ENCODE data around the gene HRAS.
"Not testable (repeated sequence)": the region's sequence is repeated elsewhere in the genome, so short reads cannot be mapped to it uniquely, and the experiment has no call there.

HRAS gene

DNA sequence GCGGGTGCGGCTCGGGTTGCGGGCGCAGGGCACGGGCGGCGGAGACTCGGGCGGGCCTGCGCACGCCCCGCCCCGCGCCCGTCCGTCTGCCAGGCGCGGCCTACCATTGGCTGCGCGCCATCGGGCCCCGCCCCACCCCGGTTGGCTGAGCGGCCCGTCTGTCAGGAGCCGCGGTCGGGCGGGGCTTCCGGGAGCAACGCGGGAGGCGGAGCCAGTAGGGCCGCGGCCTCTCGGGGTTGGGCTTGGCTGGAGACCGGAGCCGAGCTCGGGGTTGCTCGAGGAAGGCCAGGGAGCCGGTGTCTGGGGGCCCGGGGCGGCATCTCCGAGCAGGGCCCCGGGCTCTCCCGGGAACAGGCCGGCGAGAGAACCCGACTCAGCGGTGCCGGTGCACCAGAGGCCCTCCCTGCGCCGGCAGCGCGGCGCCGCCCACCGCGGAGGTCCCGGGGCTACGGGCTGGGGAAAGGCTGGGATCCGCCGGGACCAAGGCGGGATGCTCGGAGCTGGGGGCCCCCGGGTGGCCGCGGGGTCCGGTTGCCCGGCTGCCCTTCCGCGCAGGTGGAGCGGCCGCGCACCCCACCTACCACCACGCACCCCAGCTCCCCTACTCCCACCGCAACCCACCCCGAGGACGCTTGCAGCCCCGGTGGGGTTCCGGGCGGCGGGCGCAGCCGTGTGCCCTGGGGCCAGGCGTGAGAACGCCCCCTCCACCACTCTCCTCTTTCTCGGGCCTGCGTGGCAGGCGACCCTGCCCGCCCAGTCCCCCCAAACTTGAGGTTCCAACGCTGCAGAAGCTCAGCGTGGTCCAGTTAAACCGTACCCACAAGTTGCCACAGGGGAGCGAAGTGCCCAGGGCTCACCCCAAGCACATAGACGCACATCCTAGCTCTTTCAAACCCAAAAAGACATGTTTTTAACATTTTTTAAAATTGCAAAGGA is at the start of gene HRAS:
HRAS (minus strand) TSS at position 58 of the 936 bp plus-strand sequence.
- peak; percentile 94 for DNase-seq

DNA sequence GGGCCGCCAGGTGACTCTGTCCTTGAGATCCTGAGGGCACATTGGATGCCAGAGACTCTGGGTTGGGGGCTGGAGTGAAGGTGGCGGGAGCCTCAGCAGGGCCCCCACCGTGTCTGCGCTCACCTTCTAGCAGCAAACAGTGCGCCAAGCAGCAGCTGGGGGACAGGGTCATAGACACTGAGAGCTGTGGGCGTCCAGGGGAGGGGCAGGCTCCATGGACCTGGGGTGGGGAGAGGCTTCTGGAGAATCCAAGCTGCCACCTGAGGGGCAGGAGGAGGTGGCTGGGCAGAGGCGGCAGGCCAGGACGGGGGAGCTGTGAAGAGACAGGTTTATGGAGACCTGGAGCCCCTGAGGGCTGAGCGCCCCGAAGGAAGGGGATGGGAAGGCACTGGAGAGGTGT is 48.9 kb upstream of the HRAS start:
- no peak for DNase-seq

DNA sequence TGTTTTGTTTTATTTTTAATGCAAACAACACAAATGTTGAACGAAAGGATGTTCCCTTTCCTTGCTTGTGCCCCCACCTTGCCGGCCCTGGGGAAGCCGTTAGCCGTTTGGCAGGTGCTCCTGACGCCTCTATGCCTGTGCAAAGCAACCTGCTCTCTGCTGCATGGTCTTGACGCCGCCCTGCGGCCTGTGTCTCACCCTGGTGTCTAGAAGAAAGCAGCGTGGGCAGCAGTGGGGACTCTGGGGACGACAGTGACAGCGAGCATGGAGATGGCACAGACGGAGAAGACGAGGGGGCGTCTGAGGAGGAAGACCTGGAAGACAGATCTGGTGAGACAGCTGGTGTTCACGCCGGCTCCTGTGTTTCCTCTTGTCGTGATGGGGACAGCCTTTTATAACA is 46.4 kb upstream of the HRAS start:
- no peak for DNase-seq

DNA sequence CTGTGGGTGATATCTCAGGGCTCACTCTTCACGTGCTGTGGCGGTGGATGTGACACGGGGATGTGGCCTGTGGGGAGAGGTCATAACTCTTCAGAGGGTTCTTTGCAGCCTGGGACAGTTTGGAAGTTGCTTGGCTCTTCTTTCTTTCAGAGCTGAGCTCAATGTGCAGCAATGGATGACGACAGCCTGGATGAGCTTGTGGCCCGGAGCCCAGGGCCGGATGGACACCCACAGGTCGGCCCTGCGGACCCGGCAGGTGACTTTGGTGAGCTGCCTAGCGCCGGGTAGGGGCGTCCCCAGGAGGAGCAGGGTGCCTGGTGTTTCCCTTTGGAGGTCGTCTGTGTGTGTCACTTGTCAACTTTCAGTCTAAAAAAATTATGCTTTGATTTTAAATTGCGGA is 46.0 kb upstream of the HRAS start:
- no peak for DNase-seq

DNA sequence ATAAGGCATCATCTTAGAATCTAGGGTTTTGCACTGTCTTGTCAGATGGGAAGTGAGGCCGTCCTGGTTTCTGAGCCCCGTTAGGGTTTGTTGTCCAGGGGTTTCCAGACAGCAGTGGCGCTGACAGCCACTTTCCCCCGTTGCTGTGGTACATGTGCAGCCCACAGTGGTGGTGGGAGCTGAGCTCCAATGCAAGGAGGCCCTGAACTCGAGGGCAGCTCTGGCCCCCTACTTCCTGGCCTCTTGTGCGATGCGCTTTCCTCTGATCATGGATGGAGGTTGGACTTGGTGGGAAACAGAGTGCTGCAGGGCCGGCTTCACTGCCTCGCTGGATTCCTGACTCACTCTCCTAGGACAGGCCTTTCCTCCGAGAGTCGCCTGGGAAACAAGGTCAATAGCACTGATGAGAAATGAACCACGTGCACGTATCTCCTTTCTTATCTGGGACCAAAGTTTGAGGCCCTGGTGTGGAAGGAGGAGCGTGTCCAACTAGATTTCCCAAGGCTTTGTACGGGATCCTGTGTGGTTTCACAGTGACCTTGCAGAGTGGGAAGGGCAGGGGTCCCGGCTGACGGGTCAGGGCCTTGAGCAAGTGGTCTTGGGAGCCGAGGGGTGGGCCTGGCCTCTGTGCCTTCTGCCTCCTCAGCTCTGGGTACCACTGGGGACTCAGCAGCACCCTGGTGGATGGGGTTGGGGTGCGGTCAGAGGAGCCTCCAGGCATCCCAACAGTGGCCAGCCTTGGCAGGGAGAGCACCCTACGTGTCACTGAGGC is 44.6 kb upstream of the HRAS start:
- no peak for DNase-seq

DNA sequence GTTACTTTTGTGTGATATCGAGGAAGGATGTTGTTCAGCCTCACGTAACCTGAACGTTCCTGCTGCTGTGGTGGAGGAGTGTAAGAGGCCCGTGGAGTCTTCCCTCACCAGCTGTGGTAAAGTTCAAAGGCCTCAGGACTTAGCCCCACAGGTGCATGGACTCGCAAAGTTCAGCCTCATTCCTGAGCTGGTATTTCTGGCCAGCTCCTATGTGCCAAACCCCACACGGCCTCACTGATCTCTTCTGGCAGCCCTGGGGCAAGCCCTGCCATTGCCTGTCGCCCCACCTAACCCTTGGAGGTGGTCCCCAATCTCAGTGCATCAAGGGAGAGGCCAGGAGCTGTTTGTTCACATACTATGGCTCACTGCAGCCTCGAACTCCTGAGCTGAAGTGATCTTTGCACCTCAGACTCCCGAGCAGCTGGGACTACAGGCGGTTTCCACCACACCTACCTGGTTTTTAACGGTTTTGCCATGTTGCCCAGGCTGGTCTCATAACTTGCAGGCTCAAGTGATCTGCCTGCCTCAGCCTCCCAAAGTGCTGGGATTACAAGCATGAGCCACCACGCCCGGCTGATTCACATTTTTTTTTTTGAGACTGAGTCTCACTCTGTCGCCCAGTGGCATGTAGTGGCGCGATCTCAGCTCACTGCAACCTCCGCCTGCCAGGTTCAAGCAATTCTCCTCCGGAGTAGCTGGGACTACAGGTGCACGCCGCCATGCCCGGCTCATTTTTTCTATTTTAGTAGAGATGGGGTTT is 43.1 kb upstream of the HRAS start:
- DNase-seq = no peak

DNA sequence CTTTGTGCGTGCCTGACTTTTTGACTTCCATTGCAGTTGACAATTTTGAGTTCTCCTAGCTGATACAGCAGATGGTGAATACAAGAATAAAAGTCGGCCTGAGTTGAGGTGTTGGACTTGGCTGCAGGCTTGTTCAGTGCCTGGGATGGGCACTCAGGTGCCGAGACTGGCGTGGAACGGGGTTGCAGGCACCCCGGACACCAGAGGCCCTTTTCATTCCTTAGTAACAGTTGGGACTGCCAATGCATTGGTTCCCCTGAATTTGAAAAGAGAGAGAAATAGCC is 42.2 kb upstream of the HRAS start:
- DNase-seq = no peak

DNA sequence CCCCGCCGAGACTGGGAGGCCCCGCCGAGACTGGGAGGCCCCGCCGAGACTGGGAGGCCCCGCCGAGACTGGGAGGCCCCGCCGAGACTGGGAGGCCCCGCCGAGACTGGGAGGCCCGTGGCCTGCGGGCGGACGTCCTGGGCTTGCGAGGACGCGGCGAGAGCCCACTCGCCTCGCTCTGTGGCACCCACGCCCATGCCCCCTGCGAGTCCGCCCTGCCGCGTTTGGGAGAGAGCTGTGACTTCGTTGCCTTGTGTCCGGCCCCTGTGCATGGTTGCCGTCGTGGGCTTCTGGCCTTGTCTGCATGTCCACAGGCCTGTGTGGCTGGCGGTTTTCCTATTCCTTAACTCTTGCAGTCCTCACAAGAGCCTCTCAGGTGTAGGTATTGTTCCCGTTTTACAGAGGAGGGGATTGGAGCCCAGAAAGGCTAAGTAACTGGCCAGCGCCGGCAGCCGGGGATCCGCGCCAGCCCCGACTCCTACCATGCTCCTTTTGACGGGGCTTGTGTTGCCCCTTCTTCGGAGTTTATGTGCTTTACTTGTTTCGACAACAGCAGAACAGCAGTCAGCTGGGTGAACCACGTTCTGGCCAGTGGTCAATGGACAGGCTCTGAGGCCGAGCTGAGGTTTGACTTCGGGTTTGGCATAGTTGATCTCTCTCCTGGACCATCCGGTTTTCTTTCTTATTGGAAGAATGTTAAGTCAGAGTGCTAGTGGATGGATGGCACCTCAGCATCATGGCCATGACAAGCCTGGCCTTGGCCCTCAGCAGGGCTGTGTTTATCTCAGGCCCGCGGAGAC is 41.6 kb upstream of the HRAS start:
- DNase-seq = no peak

DNA sequence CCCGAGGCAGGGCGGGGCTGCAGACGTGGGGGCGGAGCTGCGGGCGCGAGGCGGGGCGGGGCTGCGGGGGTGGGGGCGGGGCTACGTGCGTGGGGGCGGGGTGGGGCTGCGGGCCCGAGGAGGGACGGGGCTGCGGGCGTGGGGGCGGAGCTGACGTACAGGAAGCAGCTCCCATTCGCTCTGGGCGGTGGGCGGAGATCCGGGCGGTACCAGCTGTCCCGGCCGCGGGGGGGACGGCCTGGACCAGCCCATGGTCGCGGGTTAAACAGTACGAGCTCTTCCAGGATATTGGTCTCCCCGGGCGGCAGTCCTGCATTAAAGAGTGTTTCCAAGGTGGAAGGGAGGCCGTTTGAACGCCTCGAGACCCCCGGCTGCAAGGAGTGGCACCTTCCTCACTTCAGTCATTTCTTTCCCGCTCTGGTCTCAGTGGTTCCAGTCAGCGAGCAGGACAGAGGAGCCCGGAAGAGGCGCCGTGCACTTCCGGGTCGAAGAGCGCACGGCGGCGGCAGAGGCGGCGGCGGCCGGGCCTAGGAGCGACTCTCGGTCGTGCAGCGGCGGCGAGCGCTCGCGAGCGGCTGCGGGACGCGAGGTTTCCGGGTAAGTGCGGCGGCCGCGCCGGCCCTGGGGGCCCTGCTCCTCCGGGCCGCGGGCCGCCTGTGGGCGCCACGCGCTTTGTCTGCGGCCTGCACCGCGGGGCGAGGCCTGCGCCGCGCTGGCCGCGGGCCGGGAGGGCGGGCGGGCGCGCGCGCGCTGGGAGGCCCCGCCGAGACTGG is 40.8 kb upstream of the HRAS start, which contains the start of gene PHRF1:
PHRF1 (plus strand) TSS at position 475 of the 773 bp plus-strand sequence. CDS start 5,043 bp downstream, outside the sequence.
- DNase-seq = peak; percentile 94

DNA sequence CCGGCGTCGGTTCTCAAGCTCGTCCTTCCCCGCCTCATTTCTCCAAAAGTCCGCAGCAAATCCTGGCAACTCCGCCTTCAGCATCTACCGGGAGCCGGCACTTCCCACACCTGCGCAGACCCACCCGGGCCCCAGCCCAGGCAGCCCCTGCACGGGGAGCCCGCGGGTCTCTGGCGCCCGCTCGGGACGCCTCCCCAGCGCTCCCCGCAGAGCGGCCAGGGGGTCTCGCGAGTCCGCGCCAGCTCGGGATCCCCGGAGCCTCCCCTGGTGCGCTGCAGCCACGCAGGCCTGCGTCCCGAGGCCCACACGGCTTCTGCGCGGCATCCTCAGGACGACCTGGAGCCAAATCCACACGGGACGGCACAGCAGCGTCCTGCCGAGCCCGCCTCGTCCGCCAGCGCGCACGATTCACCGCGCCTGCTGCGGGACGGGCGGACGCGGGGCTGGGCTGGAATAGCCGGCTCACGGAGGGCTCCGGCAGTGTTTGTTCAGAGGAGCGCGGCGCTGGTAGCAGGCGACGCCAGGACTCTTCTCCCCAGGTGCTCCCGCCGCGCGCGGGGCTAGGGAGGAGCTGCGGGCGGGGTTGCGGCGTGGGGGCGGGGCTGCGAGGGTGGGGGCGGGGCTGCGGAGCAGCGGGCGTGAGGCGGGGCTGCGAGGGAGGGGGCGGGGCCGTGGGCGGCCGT is 40.1 kb upstream of the HRAS start:
- no peak for DNase-seq

DNA sequence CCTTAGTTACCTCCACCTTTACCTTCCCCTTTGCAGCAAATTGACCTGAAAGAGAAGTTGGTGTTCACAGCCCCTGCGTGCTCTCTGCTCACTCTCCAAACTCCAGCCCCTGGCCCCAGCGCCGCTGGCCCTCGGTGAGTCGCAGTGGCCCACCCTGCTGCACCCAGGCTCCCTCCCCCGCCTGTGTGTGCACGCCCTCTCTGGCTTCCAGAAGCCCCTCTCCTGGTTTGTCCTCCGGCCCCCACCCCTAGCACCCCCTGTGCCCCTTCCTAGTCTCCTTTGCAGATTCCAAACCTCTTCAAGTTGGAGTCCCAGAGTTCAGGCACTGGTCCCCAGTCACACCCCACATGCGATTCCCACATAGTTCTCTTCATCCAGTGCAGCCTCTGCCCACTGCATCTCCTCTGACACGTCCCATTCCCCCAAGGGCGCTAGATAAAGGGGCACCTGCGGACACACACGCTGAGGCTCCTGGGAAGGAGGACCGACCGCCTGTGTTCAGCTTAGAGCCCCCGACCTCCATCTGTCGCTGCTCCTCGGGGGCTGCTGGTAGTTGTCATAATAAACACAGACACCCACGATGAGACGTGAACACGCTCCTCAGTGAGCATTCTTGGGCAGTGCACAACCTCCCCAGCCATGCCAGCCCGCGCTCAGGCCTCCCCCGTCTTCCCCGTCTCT is 39.4 kb upstream of the HRAS start:
- no peak for DNase-seq

DNA sequence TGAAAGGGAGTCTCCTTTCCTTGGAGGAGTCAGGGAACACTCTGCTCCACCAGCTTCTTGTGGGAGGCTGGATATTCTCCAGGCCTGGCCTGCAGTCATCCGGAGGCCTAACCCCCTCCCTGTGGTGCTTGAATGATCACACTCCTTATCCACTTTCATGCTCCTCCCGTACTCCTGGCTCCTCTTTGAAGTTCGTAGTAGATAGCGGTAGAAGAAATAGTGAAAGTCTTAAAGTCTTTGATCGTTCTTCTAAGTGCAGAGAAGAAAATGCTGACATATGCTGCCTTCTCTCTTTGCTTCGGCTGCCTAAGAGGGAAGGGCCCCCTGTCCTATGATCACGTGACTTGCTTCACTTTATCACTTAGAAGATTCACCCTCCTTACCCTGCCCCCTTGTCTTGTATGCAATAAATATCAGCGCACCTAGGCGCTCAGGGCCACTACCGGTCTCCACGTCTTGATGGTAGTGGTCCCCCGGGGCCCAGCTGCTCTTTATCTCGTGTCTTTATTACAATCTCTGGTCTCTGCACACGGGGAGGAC is 38.7 kb upstream of the HRAS start:
- not testable (repeated sequence) for DNase-seq

DNA sequence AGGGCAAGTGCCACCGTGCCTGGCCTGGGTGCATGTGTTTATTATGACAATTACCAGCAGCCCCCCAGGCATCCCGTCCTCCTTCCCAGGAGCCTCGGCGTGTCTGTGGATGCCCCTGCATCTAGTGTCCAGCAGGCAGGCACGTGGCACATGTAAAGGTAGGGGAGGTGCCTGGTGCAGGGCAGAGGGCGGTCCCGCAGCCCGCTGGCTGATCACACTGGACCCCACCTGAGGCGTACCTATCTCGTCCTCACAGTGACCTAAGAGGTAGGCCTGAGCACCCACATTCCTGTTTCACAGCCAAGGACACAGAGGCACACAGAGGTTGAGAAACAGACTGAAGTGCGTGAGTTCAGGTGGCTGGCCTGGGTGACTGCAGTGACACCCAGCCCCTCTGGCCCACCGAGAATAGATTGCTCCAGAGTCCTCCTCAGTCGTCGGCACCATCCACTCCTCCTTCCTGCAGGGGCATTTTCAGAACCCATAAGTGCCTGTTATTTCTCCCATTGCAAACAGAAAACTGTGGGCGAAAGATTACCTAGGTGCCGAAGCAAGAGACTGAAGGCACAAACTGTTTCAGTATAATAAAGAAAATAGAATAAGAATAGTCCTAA is 37.9 kb upstream of the HRAS start:
- DNase-seq = no peak

DNA sequence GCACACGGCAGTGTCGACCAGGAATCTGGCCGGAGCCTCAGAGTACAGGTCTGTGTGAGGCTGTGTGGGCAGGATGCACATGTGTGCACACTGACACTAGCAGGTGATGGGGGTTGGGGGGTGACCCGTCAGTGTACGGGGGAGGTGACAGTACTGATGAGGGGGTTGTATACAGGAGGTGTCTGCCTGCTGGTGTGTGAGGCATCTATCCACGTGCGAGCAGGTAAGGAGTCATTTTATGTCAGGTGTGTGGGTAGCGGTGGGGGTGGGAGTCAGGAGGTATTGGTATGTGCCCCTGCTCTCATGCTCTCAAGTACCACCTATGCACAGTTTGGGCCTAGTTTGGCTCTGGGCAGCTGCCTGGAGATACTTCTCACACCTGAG is 36.4 kb upstream of the HRAS start:
- DNase-seq = no peak

DNA sequence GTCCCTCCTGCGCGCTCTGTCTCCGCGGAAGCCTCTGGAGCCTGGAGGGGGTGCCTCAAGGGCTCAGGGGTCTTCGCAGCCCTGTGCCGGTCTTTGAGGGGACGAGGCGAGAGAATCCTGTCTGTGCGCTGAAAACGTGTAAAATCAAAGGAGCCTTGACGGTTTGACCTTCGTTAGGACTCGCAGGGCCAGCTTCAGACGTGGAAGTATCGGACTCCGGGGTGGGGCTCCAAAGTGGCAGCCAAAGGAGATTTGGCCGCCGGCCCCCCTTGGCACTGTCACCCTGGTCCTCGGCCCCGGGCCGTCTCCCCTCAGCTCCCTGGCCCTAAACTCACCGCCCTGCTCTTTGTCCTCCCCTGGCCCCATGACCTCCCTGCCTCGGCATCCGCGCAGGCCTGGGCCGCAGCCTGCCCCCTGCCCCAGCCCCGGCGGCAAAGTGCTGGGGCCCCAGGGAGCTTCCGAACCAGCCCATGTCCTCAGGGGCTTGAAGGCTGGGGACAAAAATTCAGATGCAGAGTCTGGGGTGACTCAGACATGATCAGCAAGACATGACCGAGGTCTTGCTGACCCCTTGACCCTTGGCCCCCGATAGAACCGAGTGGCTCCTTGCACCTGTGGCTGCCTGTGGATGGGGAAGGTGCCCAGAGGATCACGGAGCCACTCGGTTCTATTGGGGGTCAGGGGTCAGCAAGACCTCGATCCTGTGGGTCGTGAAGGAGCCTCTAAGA is 33.9 kb upstream of the HRAS start:
- DNase-seq = no peak

DNA sequence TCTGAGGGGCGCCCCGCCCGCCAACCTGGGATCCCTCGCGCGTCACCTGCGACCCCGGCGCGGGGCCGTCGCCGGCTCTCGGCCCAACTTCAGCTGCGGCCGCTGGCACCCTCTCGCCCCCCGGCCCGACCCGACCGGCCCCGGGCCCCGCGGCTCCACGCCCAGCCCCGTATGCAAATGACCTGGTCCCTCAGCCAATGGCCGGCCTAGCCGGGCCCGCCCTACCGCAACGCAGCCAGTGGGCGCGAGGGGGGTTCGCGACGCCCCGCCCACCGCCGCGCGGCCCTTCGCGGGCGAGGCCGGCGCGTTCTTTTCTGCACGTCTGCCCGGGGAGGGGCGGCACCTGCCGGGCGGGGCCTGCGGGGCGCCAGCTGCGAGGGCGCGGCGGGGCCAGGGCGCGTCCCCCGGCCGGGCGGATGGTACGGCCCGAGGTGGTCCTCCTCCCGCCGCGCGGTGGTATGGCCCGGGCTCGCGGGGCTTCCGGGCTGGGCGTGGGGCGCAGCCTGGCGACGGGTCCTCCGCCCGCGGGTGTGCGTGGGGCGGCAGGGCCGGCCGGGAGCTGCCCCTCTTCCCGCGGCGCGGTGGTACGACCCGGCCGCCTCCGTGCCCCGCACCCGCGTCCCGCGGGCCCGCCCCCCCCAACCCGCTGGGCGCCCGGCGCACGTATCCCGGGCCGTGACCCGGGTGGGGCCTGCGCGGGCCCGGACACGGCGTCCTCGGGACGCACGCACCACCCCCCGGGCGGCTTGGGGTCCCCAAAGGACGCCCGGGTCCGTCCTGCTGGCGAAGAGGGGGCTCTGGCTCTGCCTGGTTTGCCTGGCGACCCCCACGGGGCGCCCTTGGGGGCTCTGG is 33.2 kb upstream of the HRAS start:
- peak; percentile 96 for DNase-seq

DNA sequence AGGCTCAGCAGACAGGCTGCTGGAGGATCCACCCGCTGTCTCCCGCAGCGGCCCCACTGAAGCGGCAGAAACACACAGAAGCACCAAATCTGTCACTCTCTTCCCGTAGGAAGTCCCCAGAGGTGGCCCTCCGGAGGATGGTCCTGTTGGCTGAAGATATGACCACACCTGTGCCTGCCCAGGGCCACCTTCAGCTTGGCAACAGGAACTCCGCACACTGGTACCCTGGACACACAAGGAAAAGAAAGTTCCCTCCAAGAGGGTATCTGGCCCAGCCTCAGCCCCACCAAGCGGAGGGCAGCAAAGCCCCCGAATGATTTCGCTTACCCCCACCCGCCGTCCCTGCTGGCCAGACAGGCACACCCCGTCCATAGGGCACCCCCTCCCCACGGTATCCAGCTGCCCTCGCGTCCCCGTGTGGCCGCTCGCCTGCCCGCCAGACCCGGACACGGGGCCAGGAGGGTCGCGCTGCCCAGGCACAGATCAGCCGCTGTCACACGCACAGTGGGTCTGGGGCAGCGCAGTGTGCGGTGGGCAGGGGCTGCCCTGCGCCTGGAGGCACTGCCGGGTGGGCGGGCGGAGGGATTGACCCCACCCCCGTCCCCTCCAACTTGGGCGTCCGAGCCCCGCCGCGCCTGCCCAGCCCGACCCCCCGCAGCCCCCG is 32.4 kb upstream of the HRAS start:
- DNase-seq = no peak
